HG02759 (cell line): ENCODE results near the gene LTO1.
"Not testable (repeated sequence)": the region's sequence is repeated elsewhere in the genome, so short reads cannot be mapped to it uniquely, and the experiment has no call there.

ENCODE experiments used
- ATAC-seq: cut with Tn5 transposase; IDR thresholded peaks from one replicate; pipeline ENCODE4 v1.9.1; 2021; ENCODE audit warnings: mild to moderate bottlenecking, moderate library complexity; ENCODE audit not compliant: unreplicated experiment

The LTO1 gene

DNA sequence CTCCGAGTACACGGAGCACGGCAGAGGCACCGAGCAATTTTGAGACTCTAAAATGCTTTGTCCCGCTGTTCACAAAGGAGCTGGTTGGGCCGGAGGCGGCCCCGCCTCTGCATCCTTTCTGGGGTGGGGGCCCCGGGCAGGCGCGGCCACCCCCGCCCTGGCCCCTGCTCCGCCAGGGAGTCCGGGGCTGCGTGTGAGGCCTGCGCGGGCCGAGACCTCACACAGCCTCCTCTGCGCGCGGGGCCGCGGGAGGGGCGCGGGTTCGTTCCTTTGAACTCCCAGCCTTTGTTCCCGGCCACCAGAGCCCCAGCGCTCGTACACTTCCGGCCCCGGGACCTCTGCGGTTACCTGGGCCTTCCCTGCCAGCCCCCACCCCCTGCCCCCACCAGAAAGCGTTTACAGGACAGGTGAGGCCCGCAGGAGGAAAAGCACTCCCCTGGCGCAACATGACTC lies 27.1 kb upstream of the LTO1 start:
- ATAC-seq: no peak

DNA sequence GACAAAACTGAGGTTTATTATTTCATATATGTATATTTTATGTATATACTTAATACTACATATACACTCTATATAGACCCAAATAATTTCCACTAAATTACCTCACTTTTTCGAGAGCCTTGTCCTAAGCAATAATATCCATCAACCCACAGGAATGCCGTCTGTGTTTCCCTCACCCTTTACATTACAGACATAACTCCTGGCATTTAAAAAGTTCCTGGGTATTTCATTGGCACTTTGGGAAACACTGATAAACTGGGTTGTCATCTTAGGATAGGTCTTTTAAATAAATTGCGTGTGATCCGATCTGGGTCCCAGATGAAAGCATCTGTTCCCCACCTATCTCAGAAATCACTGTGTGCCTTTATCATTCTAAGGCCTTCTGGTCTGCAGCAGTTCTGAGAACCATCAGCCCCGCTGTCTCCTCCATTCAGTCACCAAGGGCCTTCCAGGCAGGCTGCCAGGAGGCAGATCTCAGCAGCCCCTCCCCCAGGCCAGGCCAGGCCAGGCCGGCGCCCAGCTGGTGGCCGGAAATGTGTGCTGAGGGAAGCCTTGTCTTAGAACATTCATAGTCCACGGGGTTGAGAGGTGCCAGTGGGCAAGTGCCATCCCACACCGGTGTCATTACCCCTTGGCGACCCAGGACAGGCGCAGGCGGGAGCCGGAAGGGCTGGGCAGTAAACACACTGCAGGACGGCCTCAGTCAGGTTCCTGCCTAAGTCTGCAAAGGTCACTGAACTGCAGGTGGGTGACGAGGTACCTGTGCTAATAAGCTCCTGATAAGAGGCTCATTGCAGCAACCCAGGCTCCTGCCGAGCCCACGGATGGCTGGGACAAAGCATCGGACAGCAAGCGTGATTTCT lies 25.4 kb upstream of the LTO1 start:
- no peak for ATAC-seq

DNA sequence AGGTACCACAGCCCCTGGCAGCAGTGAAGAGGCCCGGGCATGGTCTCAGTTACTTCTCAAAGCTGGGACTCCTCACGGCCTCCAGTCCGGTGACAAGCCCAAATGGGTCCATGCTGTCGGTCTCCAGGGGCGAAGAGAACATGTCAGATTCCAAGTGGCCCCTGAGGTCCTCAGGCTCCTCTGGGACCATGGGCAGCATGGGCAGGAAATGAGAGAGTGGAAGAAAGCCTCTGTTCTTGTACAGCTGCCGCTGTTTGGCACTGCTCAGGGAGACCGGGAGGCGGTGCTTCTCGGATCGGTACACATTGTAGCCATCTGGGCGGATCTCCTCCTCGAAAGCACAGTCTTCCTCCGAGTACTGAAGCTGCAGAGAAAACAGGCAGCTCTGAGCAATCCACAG lies 24.1 kb upstream of the LTO1 start:
- ATAC-seq: no peak

DNA sequence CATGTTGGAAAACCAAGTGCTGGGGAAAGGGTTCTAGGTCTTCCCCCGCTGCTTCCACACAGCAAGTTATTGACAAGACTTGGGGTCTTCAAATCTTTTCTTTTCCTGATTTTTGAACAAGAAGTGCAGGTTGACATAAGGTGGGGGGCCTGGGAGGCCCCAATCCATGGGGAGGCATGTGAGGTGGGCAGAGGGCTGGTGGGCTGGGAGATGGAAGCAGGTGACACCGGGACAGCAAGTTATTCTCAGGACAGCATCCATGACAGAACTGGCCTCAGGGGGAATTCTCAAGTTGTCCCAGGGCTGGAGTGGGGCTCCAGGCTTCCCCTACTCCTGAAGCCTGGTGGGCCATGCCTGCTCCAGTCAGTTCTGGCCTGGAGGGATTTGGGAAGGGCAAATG lies 23.2 kb upstream of the LTO1 start:
- ATAC-seq: no peak

DNA sequence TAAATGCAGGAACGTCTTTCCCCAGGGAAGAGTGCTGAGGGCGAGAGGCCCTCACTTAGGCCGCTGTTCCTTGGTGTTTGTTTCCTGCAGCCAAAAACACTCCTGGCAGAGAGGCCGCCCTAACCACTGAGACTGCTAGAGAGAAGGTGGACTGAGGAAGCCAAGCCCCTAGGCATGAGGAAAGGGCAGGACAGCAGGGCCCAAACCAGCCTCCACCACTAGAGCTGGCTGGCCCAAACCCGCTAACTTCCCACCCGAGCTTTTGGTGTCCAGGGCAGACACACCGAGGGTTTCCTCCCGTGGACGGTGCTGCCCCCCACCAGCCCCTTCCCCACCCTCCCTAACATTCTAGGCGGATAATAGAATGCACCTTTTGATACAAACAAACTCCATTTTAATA lies 22.7 kb upstream of the LTO1 start:
- ATAC-seq: no peak

DNA sequence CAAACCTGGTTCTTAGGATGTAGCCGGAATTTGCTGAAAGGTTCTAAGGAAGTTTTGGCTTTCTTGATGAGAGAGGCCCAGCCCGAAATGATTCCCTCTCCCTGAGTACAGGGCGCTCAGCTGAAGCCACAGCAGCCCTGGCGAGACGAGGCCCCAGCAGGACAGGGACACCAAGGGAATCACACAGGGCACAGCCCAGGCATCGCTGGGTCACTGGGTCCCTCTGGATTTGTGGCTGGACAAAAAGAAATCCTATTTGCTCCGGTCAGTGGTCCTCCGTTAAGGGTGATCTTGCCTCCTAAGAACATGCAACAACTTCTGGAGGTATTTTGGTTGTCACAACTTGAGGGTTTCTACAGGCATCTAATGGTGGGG lies 22.3 kb upstream of the LTO1 start:
- ATAC-seq: no peak

DNA sequence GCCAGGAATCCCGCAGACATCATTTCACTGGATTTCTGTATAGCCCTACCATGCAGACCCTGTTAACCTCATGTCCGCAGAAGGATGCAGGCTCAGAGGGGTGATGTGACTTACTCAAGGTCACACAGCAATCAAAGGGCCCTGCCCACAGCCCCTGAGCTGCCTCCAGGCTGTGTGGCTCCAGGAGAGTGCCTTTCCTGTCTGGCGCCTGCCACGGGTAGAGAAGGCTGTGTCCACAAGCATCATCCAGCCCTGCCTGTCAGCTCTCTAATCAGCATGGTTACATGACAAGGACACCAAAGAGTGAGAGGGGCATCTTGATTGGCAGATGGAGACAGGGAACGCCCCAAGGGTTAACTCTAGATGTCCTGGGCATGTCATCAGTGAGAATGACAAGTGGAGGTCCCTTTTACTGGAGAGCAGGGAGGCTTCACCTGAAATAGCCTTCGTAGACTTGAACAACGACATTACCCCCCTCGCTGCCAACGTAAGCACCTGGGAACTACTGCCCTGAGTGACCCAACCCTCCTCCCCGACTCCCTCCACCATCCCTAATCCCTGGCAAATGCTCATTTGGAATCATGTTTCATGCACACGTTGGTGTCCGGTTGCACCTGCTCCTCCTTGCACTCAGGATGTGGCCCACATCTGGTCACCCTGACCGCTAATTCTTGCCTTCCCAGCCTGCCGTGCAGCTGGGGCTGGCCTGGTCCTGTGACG lies 21.8 kb upstream of the LTO1 start:
- ATAC-seq: no peak

DNA sequence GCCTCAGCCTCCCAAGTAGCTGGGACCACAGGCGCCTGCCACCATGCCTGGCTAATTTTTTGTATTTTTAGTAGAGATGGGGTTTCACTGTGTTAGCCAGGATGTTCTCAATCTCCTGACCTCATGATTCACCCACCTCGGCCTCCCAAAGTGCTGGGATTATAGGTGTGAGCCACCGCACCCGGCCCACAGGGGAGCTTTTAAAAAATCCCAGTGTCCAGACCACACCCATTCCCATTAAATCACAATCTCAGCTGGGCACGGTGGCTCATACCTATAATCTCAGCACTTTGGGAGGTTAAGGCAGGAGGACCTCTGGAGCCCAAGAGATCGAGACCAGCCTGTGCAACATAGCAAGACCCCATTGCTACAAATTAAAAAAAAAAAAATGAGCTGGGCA lies 20.8 kb upstream of the LTO1 start:
- ATAC-seq: not testable (repeated sequence)

DNA sequence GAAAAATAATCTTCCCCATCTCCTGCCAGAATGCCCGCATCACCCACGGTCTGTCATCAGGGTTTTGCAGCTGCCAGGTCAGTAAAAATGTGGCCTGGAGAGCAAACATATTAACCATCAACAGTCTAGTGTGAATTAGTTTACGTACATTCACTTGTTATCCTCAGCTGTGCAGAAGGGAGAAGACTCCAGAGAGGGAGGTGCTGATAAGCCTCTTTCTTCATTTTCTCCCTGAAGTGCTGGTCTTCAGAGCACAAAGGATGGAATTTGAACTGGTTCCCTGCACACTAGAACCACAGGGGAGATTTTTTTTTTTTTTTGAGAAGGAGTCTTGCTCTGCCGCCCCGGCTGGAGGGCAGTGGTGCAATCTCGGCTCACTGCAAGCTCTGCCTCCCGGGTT lies 20.4 kb upstream of the LTO1 start:
- ATAC-seq: no peak

DNA sequence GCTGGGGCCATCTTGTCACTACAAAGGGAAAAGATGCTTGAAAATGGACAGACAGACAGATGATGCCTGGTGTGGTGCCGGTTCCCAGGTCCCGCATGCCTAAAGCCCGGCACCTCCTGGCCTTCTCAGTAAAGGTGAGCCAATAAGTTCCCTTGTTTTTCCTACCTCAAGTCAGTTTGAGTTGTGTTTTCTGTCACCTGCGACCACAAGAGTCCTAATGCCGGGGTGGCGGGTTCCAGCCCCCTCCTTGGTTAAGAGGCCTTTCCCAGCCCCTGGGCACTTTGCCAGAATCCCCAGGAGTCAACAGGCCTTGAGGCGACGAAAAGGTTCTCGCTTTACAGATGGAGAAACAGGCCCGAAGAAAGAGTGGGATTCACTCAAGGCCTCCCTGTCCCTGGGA lies 19.6 kb upstream of the LTO1 start:
- no peak for ATAC-seq

DNA sequence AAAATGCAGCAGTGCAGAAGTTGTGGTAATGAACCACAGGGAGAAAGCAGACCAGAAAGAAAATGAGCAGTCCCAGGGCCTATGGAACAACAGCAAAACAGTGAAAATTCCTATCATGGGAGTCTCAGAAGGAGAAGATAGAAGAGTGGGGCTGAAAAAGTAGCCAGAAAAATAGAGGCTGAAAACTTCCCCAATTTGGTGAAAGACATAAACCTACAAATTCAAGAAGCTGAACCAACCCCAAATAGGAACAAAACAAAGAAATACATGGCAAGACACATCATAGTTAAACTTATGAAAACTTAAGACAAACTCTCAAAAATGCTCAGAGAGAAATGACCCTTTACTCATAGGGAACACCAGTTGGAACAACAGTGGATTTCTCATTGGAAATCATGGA lies 17.3 kb upstream of the LTO1 start:
- ATAC-seq: no peak

DNA sequence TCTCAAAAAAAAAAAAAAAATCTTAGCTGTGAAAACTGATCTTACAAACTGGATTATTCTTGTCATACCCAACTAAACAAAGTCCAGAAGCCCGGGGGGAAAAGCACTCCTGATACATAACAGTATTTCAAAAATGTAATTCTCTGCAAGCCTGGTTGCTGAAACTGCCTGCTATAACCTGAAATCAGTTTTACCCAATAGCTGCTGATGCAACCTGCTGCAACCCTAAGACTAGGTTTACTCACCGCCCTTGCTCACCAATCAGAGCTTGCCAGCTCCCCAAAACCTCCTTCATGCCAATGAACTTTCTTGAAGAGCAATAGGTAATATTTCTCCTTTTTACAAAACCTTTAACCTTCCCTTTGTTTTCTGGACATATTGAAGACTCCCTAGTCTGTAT lies 16.3 kb upstream of the LTO1 start:
- ATAC-seq: no peak

DNA sequence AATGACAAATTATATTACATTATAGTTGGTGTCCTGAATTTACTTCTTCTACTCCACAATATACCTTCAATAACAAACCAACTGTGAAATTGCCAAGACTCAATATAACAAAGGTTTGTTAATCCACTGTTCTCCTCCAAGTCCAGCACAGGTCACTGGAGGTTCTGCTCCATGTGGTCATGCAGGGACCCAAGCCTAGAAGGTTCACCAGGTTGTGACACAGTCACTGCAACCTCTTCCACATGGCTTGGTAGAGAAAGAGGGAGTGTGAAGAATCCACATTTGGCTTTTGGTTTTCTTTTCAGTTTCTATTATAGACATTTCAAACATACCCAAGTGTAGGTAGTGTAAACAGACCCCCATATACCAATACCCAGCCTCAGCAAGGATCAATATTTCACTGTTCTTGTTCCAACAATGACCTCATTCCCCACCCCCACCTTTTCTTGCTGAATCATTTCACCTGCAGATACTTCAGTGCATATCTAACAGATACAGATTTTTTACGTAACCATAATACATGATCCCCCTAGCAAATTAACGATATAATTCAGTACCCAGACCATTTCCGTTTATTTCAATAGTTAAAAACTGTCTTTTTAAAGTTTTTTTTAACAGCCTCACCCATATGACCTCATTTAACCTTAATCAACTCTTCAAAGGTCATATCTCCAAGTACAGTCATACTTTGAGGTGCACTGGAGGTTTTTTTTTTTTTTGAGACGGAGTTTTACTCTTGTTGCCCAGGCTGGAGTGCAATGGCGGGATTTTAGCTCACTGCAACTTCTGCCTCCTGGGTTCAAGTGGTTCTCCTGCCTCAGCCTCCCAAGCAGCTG lies 14.5 kb upstream of the LTO1 start:
- no peak for ATAC-seq

DNA sequence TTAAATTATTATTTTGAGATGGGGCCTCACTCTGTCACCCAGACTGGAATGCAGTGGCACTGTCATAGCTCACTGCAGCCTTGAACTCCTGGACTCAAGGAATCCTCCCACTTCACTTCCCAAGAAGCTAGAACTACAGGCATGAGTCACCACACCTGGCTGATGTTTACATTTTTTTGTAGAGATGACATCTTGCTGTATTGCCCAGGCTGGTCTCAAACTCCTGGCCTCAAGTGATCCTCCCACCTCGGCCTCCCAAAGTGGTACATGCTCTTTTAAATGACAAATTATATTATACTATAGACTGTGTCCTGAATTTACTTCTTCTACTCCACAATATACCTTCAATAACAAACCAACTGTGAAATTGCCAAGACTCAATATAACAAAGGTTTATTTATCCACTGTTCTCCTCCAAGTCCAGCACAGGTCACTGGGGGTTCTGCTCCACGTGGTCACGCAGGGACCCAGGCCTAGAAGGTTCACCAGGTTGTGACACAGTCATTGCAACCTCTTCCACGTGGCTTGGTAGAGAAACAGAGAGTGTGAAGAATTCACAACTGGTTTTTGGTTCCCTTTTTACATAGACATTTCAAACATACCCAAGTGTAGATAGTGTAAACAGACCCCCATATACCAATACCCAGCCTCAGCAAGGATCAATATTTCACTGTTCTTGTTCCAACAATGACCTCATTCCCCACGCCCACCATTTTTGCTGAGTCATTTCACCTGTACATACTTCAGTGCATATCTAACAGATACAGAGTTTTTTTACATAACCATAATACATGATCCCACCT lies 13.0 kb upstream of the LTO1 start:
- ATAC-seq: not testable (repeated sequence)

DNA sequence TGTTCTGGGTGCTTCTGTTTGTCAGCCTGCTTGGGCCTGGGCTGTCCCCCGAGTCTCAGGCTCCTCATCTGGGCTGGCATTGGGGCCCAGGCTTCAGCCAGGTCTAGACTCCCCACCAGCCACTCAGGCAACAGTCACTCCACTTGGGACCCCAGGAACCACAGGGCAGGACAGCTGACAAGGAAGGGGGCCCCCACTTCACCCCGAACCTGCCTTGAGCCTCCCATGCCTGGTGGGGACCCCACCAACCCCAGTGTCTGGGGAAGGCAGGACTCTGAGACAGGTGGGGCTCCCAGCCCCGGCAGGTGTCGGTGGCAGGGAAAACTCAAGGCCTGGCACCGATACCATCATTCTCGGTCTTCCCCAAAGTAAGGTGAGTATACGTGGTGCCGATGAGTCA lies 11.7 kb upstream of the LTO1 start:
- no peak for ATAC-seq

DNA sequence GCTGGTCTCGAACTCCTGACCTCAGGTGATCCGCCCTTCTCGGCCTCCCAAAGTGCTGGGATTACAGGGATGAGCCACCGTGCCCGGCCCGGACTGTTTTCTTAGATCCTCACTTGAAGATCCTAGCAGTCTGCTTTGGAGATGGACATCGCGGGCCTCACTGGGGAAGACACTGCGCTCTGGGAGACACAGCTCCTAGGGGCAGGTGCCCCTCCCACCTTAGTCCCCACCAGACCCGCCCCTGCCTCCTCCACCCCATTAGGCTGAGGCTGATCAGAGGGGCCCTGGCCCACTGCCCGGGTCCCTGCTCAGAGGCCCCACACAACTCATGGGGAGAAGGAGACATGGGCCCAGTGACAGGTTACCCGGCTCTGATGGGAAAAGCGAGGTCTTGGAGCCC lies 11.3 kb upstream of the LTO1 start:
- ATAC-seq: no peak

DNA sequence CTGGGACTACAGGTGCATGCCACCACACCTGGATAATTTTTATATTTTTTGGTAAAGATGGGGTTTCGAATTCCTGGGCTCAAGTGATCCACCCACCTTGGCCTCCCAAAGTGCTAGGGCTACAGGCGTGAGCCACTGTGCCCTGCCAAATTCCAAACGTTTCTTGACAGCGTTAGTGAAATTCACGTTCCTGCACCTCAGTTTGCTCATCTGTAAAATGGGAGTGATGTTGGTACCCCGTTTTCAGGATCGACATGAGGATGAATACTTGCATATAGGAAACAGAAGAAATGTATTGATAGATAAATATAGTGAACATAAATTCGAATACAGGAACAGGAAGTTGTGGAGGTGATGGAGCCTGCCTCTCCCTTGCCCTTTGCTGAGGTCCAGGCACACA lies 10.2 kb upstream of the LTO1 start:
- ATAC-seq: no peak

DNA sequence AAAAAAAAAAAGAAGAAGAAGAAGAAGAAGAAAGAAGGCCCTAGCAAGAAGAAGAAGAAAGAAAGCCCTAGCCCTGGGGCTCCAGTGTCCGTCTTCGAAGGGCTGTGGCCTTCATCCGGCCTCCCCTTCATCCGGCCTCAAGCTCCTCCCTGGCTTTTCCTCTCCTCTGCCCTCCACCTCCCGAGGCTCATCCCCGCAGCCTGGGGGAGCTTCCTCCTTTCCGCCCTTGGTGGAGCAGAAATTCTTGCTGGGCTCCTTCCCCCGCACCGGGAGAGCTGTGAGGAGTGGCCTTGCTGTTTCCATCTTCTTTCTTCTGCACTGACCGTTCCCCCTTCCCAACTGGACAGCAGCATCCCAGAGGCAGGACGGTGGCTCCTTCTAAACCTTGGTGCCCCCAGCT lies 9.5 kb upstream of the LTO1 start:
- ATAC-seq: no peak

DNA sequence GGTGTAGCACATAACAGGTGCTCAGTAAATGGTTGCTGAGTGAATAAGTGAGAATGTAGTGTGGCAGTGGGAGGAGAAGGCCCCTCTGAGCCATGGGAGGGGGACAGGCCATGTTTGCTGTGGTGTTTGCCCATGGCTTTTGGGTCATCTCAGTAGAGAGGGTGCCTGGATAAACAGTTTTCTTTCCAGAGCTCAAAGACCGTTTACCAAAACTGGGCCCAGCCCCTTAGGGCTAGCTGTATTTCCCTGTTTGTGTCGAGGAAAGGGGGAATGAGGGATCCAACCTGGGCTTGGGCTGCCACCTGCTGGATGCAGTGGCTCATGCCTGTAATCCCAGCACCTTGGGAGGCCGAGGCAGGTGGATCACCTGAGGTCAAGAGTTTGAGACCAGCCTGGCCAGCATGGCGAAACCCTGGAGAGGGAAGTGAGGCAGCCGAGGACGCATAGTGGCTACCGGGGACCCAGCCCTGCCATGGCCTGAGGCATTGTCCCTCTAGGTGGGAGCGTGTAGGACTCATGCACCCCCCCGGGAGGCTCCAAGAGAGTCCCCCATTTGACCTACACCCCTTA lies 8.7 kb upstream of the LTO1 start:
- no peak for ATAC-seq

DNA sequence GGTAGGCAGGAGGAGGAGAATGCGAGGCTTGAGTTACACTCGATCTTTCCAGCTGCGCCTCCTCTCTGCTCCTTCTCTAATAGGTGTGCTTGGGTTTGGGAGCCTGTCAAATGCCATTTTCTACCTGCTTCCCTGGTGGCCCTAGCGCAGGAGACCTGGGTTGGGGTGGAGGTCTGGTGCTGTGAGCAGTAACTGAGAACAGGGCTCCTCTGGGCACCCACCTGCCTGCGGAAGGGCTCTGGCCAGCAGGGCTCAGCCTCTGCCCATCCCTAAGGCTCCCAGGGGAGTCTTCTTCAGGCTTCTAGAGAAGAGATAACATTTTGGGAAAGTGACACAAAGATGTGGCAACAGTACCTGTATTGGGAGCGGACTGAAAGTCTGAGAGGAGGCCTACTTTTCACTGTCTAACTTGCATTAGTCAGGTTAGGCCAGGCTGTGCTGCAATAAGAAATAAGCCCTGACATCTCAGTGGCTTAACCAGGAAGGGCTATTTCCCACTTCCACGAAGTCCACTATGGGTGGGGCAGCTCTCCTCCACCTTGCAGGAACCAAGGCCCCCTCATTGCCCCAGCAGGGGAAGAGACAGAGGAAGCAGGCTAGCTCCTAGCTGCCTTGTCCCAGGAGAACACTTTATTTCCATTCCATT lies 7.7 kb upstream of the LTO1 start:
- no peak for ATAC-seq
